Measurements from ENCODE around the gene SEMA4D.

The SEMA4D gene

GRCh38 chr9:89386206-89386605 is 111.7 kb downstream of the SEMA4D start:
- no peak overlapping the region for H3K27ac ChIP-seq (ENCODE audit: low read depth, low read length)

GRCh38 chr9:89384783-89385182 is 113.1 kb downstream of the SEMA4D start:
- no peaks in the 10 kb centered on the region for H3K27me3 ChIP-seq (ENCODE audit: control insufficient read depth in 5 of 5, insufficient read depth in 4 of 5, low read length in 5 of 5)
- H3K9me3 ChIP-seq (ENCODE audit: control insufficient read depth in 5 of 5, low read length in 5 of 5) = no peaks in the 10 kb centered on the region
- no peak overlapping the region for H3K27ac ChIP-seq (ENCODE audit: low read depth, low read length)
- H3K4me3 ChIP-seq (ENCODE audit: low read depth in 1 of 5, low read length in 5 of 5) = no peak overlapping the region
- H3K4me1 ChIP-seq (ENCODE audit: control insufficient read depth in 5 of 5, insufficient read depth in 5 of 5, low read length in 5 of 5) = peaks cover 8 to 22% (median 18%) of the 10 kb centered on the region in 5 donors
- H3K9ac ChIP-seq (ENCODE audit: low read length in 5 of 5) = no peak overlapping the region
- H3K36me3 ChIP-seq (ENCODE audit: control insufficient read depth in 5 of 5, insufficient read depth in 5 of 5, low read length in 5 of 5) = peaks cover 0 to 16% (median 2%) of the 10 kb centered on the region in 5 donors

More at GRCh38 chr9:89386206-89386605, 111.7 kb downstream of the SEMA4D start:
- Histone ChIP-seq H3K9ac (ENCODE audit: low read length in 5 of 5) (no peak overlapping the region), H3K27me3 (ENCODE audit: control insufficient read depth in 5 of 5, insufficient read depth in 4 of 5, low read length in 5 of 5) (no peaks in the 10 kb centered on the region), H3K4me1 (ENCODE audit: control insufficient read depth in 5 of 5, insufficient read depth in 5 of 5, low read length in 5 of 5) (peaks cover 8 to 27% (median 20%) of the 10 kb centered on the region in 5 donors), H3K4me3 (ENCODE audit: low read depth in 1 of 5, low read length in 5 of 5) (no peak overlapping the region), H3K36me3 (ENCODE audit: control insufficient read depth in 5 of 5, insufficient read depth in 5 of 5, low read length in 5 of 5) (peaks cover 0 to 23% (median 2%) of the 10 kb centered on the region in 5 donors), H3K9me3 (ENCODE audit: control insufficient read depth in 5 of 5, low read length in 5 of 5) (no peaks in the 10 kb centered on the region)

DNA sequence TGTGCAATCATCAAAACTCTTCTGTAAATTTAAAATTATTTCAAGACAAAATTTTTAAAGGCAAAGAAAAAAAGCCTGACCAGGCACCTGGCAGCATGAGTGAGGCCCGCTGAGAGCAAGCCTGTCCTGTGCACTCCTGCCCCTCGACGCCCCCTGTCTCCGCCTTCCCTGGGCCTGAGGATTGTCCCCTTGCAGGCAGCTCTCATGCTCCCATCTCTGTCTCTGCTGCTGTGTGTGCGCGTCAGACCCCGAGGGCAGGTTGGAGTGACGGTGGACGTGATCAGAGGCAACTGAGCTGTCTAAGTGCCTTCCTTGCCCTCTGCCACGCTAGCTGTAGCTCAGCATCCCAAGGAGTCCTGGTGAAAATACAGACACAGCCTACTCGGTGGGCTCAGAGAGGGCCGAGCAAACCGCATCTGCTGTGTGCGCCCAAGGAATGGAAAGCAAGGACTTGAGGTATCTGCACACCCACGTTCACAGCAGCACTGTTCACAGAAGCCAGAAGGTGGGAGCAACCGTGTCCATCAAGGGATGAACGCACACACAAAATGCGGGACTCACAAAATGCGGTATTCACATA is 114.1 kb downstream of the SEMA4D start:
- H3K36me3 ChIP-seq (ENCODE audit: control insufficient read depth in 5 of 5, insufficient read depth in 5 of 5, low read length in 5 of 5) = peaks cover 0 to 20% (median 2%) of the 10 kb centered on the region in 5 donors
- H3K4me3 ChIP-seq (ENCODE audit: low read depth in 1 of 5, low read length in 5 of 5) = no peak overlapping the region
- peaks cover 8 to 26% (median 16%) of the 10 kb centered on the region in 5 donors for H3K4me1 ChIP-seq (ENCODE audit: control insufficient read depth in 5 of 5, insufficient read depth in 5 of 5, low read length in 5 of 5)
- no peaks in the 10 kb centered on the region for H3K27me3 ChIP-seq (ENCODE audit: control insufficient read depth in 5 of 5, insufficient read depth in 4 of 5, low read length in 5 of 5)
- no peak overlapping the region for H3K9ac ChIP-seq (ENCODE audit: low read length in 5 of 5)
- no peaks in the 10 kb centered on the region for H3K9me3 ChIP-seq (ENCODE audit: control insufficient read depth in 5 of 5, low read length in 5 of 5)
- H3K27ac ChIP-seq (ENCODE audit: low read depth, low read length) = no peak overlapping the region

DNA sequence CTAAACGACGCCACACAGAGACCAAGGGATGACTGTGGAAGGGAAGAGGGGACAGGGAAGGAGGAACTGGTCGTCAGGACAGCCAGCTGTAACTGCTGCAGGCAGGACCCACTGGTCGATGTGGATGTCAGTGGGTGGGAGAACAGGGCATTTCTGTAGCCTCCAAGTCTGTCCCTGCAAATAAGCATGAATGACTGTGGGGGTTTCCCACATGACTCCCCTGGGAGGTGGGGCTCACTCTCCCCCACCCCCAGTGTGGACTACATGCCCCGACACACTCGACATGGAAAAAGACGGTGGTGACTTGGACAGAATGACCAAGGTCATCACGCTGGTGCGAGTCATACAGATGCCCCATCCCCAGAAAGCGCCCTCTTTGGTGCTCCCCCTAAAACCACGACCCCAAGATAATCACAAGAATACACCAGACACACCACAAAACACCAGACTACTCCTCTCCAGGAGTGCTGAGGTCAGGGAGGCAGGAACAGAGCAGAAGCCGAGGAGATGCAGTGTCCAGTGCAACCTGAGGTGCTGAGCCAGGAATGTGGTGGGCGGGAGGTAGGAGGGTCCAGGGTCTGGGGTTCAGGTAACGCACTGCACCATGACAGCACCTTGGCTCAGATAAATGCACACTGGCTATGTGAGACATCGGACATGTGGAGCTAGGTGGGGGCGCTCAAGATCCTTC is 114.7 kb downstream of the SEMA4D start:
- Histone ChIP-seq H3K36me3 (ENCODE audit: control insufficient read depth in 5 of 5, insufficient read depth in 5 of 5, low read length in 5 of 5) (peaks cover 0 to 22% (median 2%) of the 10 kb centered on the region in 5 donors), H3K9me3 (ENCODE audit: control insufficient read depth in 5 of 5, low read length in 5 of 5) (no peaks in the 10 kb centered on the region), H3K4me3 (ENCODE audit: low read depth in 1 of 5, low read length in 5 of 5) (no peak overlapping the region), H3K27me3 (ENCODE audit: control insufficient read depth in 5 of 5, insufficient read depth in 4 of 5, low read length in 5 of 5) (no peaks in the 10 kb centered on the region), H3K27ac (ENCODE audit: low read depth, low read length) (no peak overlapping the region), H3K9ac (ENCODE audit: low read length in 5 of 5) (no peak overlapping the region), H3K4me1 (ENCODE audit: control insufficient read depth in 5 of 5, insufficient read depth in 5 of 5, low read length in 5 of 5) (peaks cover 7 to 21% (median 10%) of the 10 kb centered on the region in 5 donors)

GRCh38 chr9:89382026-89382986 is 115.6 kb downstream of the SEMA4D start:
- no peaks in the 10 kb centered on the region for H3K27me3 ChIP-seq (ENCODE audit: control insufficient read depth in 5 of 5, insufficient read depth in 4 of 5, low read length in 5 of 5)
- H3K27ac ChIP-seq (ENCODE audit: low read depth, low read length) = no peak overlapping the region
- H3K36me3 ChIP-seq (ENCODE audit: control insufficient read depth in 5 of 5, insufficient read depth in 5 of 5, low read length in 5 of 5) = peaks cover 0 to 22% (median 2%) of the 10 kb centered on the region in 5 donors
- H3K4me3 ChIP-seq (ENCODE audit: low read depth in 1 of 5, low read length in 5 of 5) = no peak overlapping the region
- peaks cover 0 to 13% (median 2%) of the 10 kb centered on the region in 5 donors for H3K4me1 ChIP-seq (ENCODE audit: control insufficient read depth in 5 of 5, insufficient read depth in 5 of 5, low read length in 5 of 5)
- no peaks in the 10 kb centered on the region for H3K9me3 ChIP-seq (ENCODE audit: control insufficient read depth in 5 of 5, low read length in 5 of 5)
- no peak overlapping the region for H3K9ac ChIP-seq (ENCODE audit: low read length in 5 of 5)

- H3K27ac ChIP-seq (ENCODE audit: low read depth, low read length) = no peak overlapping the region
- H3K9me3 ChIP-seq (ENCODE audit: control insufficient read depth in 5 of 5, low read length in 5 of 5) = no peaks in the 10 kb centered on the region
- peaks cover 0 to 6% (median 2%) of the 10 kb centered on the region in 5 donors for H3K4me1 ChIP-seq (ENCODE audit: control insufficient read depth in 5 of 5, insufficient read depth in 5 of 5, low read length in 5 of 5)
- no peak overlapping the region for H3K9ac ChIP-seq (ENCODE audit: low read length in 5 of 5)
- no peak overlapping the region for H3K4me3 ChIP-seq (ENCODE audit: low read depth in 1 of 5, low read length in 5 of 5)
- no peaks in the 10 kb centered on the region for H3K27me3 ChIP-seq (ENCODE audit: control insufficient read depth in 5 of 5, insufficient read depth in 4 of 5, low read length in 5 of 5)
- peaks cover 0 to 20% (median 0%) of the 10 kb centered on the region in 5 donors for H3K36me3 ChIP-seq (ENCODE audit: control insufficient read depth in 5 of 5, insufficient read depth in 5 of 5, low read length in 5 of 5)
Measured at GRCh38 chr9:89381308-89381609, 116.7 kb downstream of the SEMA4D start.

GRCh38 chr9:89380437-89381307 is 117.2 kb downstream of the SEMA4D start:
- Histone ChIP-seq H3K4me3 (ENCODE audit: low read depth in 1 of 5, low read length in 5 of 5) (no peak overlapping the region), H3K4me1 (ENCODE audit: control insufficient read depth in 5 of 5, insufficient read depth in 5 of 5, low read length in 5 of 5) (peaks cover 0 to 8% (median 3%) of the 10 kb centered on the region in 5 donors), H3K9ac (ENCODE audit: low read length in 5 of 5) (no peak overlapping the region), H3K9me3 (ENCODE audit: control insufficient read depth in 5 of 5, low read length in 5 of 5) (no peaks in the 10 kb centered on the region), H3K36me3 (ENCODE audit: control insufficient read depth in 5 of 5, insufficient read depth in 5 of 5, low read length in 5 of 5) (peaks cover 0 to 20% (median 0%) of the 10 kb centered on the region in 5 donors), H3K27me3 (ENCODE audit: control insufficient read depth in 5 of 5, insufficient read depth in 4 of 5, low read length in 5 of 5) (no peaks in the 10 kb centered on the region), H3K27ac (ENCODE audit: low read depth, low read length) (no peak overlapping the region)

- Histone ChIP-seq H3K27me3 (ENCODE audit: control insufficient read depth in 5 of 5, insufficient read depth in 4 of 5, low read length in 5 of 5) (no peaks in the 10 kb centered on the region), H3K4me1 (ENCODE audit: control insufficient read depth in 5 of 5, insufficient read depth in 5 of 5, low read length in 5 of 5) (peaks cover 0 to 14% (median 11%) of the 10 kb centered on the region in 5 donors), H3K9me3 (ENCODE audit: control insufficient read depth in 5 of 5, low read length in 5 of 5) (no peaks in the 10 kb centered on the region), H3K9ac (ENCODE audit: low read length in 5 of 5) (no peak overlapping the region), H3K27ac (ENCODE audit: low read depth, low read length) (no peak overlapping the region), H3K36me3 (ENCODE audit: control insufficient read depth in 5 of 5, insufficient read depth in 5 of 5, low read length in 5 of 5) (peaks cover 0 to 18% (median 0%) of the 10 kb centered on the region in 5 donors), H3K4me3 (ENCODE audit: low read depth in 1 of 5, low read length in 5 of 5) (no peak overlapping the region)
Measured at GRCh38 chr9:89379508-89380115, 118.3 kb downstream of the SEMA4D start.

- peaks cover 0 to 14% (median 11%) of the 10 kb centered on the region in 5 donors for H3K4me1 ChIP-seq (ENCODE audit: control insufficient read depth in 5 of 5, insufficient read depth in 5 of 5, low read length in 5 of 5)
- H3K4me3 ChIP-seq (ENCODE audit: low read depth in 1 of 5, low read length in 5 of 5) = no peak overlapping the region
- no peak overlapping the region for H3K27ac ChIP-seq (ENCODE audit: low read depth, low read length)
- no peak overlapping the region for H3K9ac ChIP-seq (ENCODE audit: low read length in 5 of 5)
- no peaks in the 10 kb centered on the region for H3K9me3 ChIP-seq (ENCODE audit: control insufficient read depth in 5 of 5, low read length in 5 of 5)
- H3K27me3 ChIP-seq (ENCODE audit: control insufficient read depth in 5 of 5, insufficient read depth in 4 of 5, low read length in 5 of 5) = no peaks in the 10 kb centered on the region
- H3K36me3 ChIP-seq (ENCODE audit: control insufficient read depth in 5 of 5, insufficient read depth in 5 of 5, low read length in 5 of 5) = peaks cover 0 to 17% (median 0%) of the 10 kb centered on the region in 5 donors
Measured at GRCh38 chr9:89379031-89379430, 118.9 kb downstream of the SEMA4D start.

Measured in subcutaneous abdominal adipose tissue (tissue), 5 donors.